Omental fat pad (tissue), 4 donors: ENCODE data around the gene PPP1R12A. TPM values are rescaled to one million over a fixed set of nuclear protein-coding genes. Genes with fewer than 3 reads are reported as not detected.
A peak's percentile ranks its signal among the peaks of the same experiment; 100 is the strongest.
"Not testable (repeated sequence)": the region's sequence is repeated elsewhere in the genome, so short reads cannot be mapped to it uniquely, and the experiment has no call there.

Experiments
- ATAC-seq: fragments of 150-250 bp; one replicate; pipeline ENCODE4 v1.9.1; 2016; ENCODE audit warnings: mild to moderate bottlenecking, moderate library complexity; ENCODE audit not compliant: low FRiP score
- DNase-seq: peaks from one replicate; pipeline ENCODE4 v3.0.0-alpha.2; 2019; ENCODE audit warnings: low spot score
- CTCF ChIP-seq, 3 donors: fragments of 450-650 bp; IDR thresholded peaks; one replicate each; pipeline ENCODE4 v1.5.1; 2016 to 2017; ENCODE audit warnings: antibody characterized with exemption in 3 of 3, mild to moderate bottlenecking in 3 of 3, moderate library complexity in 2 of 3
- total RNA-seq, 4 donors: library from RNA; depleted of rRNA; stranded (reverse); fragments of >200 nt; gene quantifications; one replicate each; pipeline ENCODE4 v1.1.0, GENCODE V29; 2016

The PPP1R12A gene
- total RNA-seq, 4 donors from 2014 or later = 49.3 to 153 (median 78.0) TPM

GRCh38 chr12:79826267-79827128, 108.4 kb downstream of the PPP1R12A start:
- ATAC-seq (no peak), DNase-seq (no peak)
- no peak for TF ChIP-seq CTCF (IDR thresholded peaks at IDR 0.05)

- ATAC-seq = no peak
- TF ChIP-seq CTCF (IDR thresholded peaks at IDR 0.05) = no peak
- no peak for DNase-seq
Observed at GRCh38 chr12:79822475-79822874, 112.4 kb downstream of the PPP1R12A start.

- ATAC-seq (no peak), DNase-seq (no peak)
- TF ChIP-seq CTCF (IDR thresholded peaks at IDR 0.05) = no peak
Observed at GRCh38 chr12:79818856-79819255, 116.0 kb downstream of the PPP1R12A start.

GRCh38 chr12:79784366-79785065, 150.4 kb downstream of the PPP1R12A start:
- not testable (repeated sequence) for ATAC-seq

GRCh38 chr12:79782172-79782900, 152.6 kb downstream of the PPP1R12A start:
- TF ChIP-seq CTCF (IDR thresholded peaks at IDR 0.05) = no peak
- DNase-seq (no peak), ATAC-seq (peak; percentile 76)

More at GRCh38 chr12:79784366-79785065, 150.4 kb downstream of the PPP1R12A start:
- DNase-seq = not testable (repeated sequence)

GRCh38 chr12:79778802-79779448, 156.0 kb downstream of the PPP1R12A start:
- ATAC-seq = no peak
- DNase-seq = no peak
- TF ChIP-seq CTCF (IDR thresholded peaks at IDR 0.05) = no peak

GRCh38 chr12:79776111-79776510, 158.8 kb downstream of the PPP1R12A start:
- no peak for ATAC-seq
- no peak for DNase-seq
- TF ChIP-seq CTCF (IDR thresholded peaks at IDR 0.05) = no peak
